ENCODE results near the gene CIAO2B.
"Not testable (repeated sequence)": the region's sequence is repeated elsewhere in the genome, so short reads cannot be mapped to it uniquely, and the experiment has no call there.

The CIAO2B gene

GRCh38 chr16:66903544-66904427 is 30.4 kb downstream of the CIAO2B start:
- DNase-seq (ENCODE audit: low read depth): no peak

GRCh38 chr16:66902648-66903543 is 31.3 kb downstream of the CIAO2B start:
- no peak for DNase-seq (ENCODE audit: low read depth)

GRCh38 chr16:66901626-66902025 is 32.6 kb downstream of the CIAO2B start:
- no peak for DNase-seq (ENCODE audit: low read depth)

GRCh38 chr16:66900721-66901441 is 33.3 kb downstream of the CIAO2B start:
- DNase-seq (ENCODE audit: low read depth): no peak

- DNase-seq (ENCODE audit: low read depth): no peak
These were observed 34.1 kb downstream of the CIAO2B start for GRCh38 chr16:66899945-66900710.

- DNase-seq (ENCODE audit: low read depth): no peak
These were observed 34.8 kb downstream of the CIAO2B start for GRCh38 chr16:66899310-66899944.

GRCh38 chr16:66898933-66899309 is 35.3 kb downstream of the CIAO2B start:
- DNase-seq (ENCODE audit: low read depth): no peak

- no peak for DNase-seq (ENCODE audit: low read depth)
These were observed 36.0 kb downstream of the CIAO2B start for GRCh38 chr16:66898207-66898606.

GRCh38 chr16:66896682-66897081 is 37.5 kb downstream of the CIAO2B start:
- DNase-seq (ENCODE audit: low read depth): not testable (repeated sequence)

GRCh38 chr16:66895999-66896398 is 38.2 kb downstream of the CIAO2B start:
- no peak for DNase-seq (ENCODE audit: low read depth)

GRCh38 chr16:66895689-66895979 is 38.6 kb downstream of the CIAO2B start:
- DNase-seq (ENCODE audit: low read depth): no peak

GRCh38 chr16:66894948-66895688 is 39.1 kb downstream of the CIAO2B start:
- peak; percentile 50 for DNase-seq (ENCODE audit: low read depth)

- no peak for DNase-seq (ENCODE audit: low read depth)
These were observed 40.1 kb downstream of the CIAO2B start for GRCh38 chr16:66894055-66894454.

GRCh38 chr16:66891797-66892196 is 42.4 kb downstream of the CIAO2B start:
- no peak for DNase-seq (ENCODE audit: low read depth)

GRCh38 chr16:66891360-66891759 is 42.8 kb downstream of the CIAO2B start:
- DNase-seq (ENCODE audit: low read depth): no peak

- DNase-seq (ENCODE audit: low read depth): no peak
These were observed 43.4 kb downstream of the CIAO2B start for GRCh38 chr16:66890799-66891198.

- no peak for DNase-seq (ENCODE audit: low read depth)
These were observed 44.6 kb downstream of the CIAO2B start for GRCh38 chr16:66889622-66890021.

GRCh38 chr16:66888647-66889615 is 45.3 kb downstream of the CIAO2B start:
- DNase-seq (ENCODE audit: low read depth): no peak

GRCh38 chr16:66886914-66887313 is 47.3 kb downstream of the CIAO2B start:
- DNase-seq (ENCODE audit: low read depth): no peak

Measured in GM04504 (cell line).